MCF 10A (cell line): ENCODE data around the gene RAD51B. TPM values are rescaled to one million over a fixed set of nuclear protein-coding genes. Genes with fewer than 3 reads are reported as not detected.

Experiments
- BruUV-seq: library from RNA; stranded (reverse); fragments of 400-500 nt; replicated peaks from 2 replicates; lab custom pipeline; 2021; lab: Mats Ljungman, UMichigan
- CTCF ChIA-PET: fragments of 300-600 bp; sonication (Branson Sonifier 250); formaldehyde crosslinking; extraction: SDS; loops from one replicate; lab custom pipeline; 2021; ENCODE audit warnings: antibody characterized with exemption, inconsistent platforms; lab: Yijun Ruan, JAX
- POLR2A ChIA-PET: fragments of 300-600, 350-650 bp; sonication (Branson Sonifier 250); formaldehyde crosslinking; extraction: SDS; loops from one replicate; lab custom pipeline; 2020; ENCODE audit warnings: antibody characterized with exemption, inconsistent platforms; lab: Yijun Ruan, JAX
- DNase-seq: peaks from one replicate; pipeline ENCODE4 v3.0.0-alpha.2; 2018; ENCODE audit not compliant: unreplicated experiment
- H3K27ac Mint-ChIP-seq: one replicate; pipeline ENCODE4 v1.8.0; 2022; ENCODE audit warnings: mild to moderate bottlenecking, low read depth, mixed read lengths; ENCODE audit not compliant: unreplicated experiment
- H3K27me3 Mint-ChIP-seq: one replicate; pipeline ENCODE4 v1.8.0; 2022; ENCODE audit warnings: mixed read lengths; ENCODE audit not compliant: insufficient read depth, unreplicated experiment
- H3K36me3 Mint-ChIP-seq: one replicate; pipeline ENCODE4 v1.8.0; 2022; ENCODE audit warnings: mild to moderate bottlenecking, moderate library complexity, mixed read lengths; ENCODE audit not compliant: insufficient read depth, unreplicated experiment
- H3K4me1 Mint-ChIP-seq: one replicate; pipeline ENCODE4 v1.8.0; 2022; ENCODE audit warnings: mixed read lengths; ENCODE audit not compliant: insufficient read depth, unreplicated experiment
- H3K4me3 Mint-ChIP-seq: one replicate; pipeline ENCODE4 v1.8.0; 2022; ENCODE audit warnings: mild to moderate bottlenecking, moderate library complexity, mixed read lengths; ENCODE audit not compliant: unreplicated experiment
- H3K9me3 Mint-ChIP-seq: one replicate; pipeline ENCODE4 v1.8.0; 2022; ENCODE audit warnings: mixed read lengths; ENCODE audit not compliant: unreplicated experiment
- CTCF ChIP-seq: fragments of 200-600 bp; IDR thresholded peaks from one replicate; pipeline ENCODE4 v1.8.0; 2022; ENCODE audit warnings: antibody characterized with exemption, mild to moderate bottlenecking; ENCODE audit not compliant: unreplicated experiment
- intact Hi-C: fragments of 100-400 bp; cut with micrococcal nuclease; formaldehyde crosslinking; loops from 2 replicates; pipeline ENCODE4 v1.14.1; 2022
- total RNA-seq: library from RNA; stranded (reverse); gene quantifications from 2 replicates; pipeline ENCODE4 v1.2.3, GENCODE V29; 2022

Gene RAD51B
- total RNA-seq, 1 experiment from 2014 or later: 14.6 TPM

DNA sequence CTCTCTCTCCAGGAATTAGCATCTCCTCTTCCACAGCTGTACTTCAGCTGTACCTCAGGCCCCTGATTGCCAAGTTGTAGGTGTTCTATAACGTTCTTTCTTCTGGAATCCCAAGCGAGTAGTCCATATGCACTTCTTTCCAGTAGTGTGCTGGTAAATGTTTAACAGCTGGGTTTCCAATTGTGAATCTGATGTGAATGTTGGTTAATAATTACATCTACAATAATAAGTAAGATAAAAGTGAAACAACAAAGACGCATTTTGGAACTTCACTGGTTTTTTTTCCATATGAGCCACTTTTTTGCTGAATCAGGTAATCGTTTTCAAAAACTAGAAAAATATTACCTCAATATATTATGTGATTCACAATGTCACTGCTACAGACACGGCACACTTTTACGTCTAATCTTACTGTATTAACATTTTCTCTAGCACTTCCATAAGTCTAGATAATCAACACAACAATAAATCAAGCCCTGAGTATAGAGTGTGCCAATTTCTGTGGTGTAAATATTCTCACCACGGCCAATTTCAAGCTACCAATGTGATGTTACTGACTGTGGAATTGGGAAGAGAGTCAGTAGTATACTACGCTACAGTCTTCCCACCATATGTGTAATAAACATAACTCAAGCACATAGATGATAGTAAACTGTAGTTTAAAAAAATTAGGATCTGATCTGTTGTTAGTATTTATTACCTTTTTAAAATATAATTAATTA lies 860.3 kb downstream of the RAD51B start:
- Mint-ChIP-seq H3K4me3 (no peak overlapping the region), H3K27ac (no peak overlapping the region), H3K27me3 (no peaks in the 10 kb centered on the region), H3K4me1 (peaks cover 65% of the 10 kb centered on the region), H3K9me3 (no peaks in the 10 kb centered on the region), H3K36me3 (no peaks in the 10 kb centered on the region)
- POLR2A ChIA-PET: interaction anchor here (0.6 to 1.5 kb wide), 8 partner anchors 13 to 131 kb away, joined by 3 to 7 read pairs (median 4); partner anchors contain the start of gene ZFP36L1
- no peak for DNase-seq
- BruUV-seq: no TSS peak
- TF ChIP-seq CTCF: no peak
- intact Hi-C loops: loop anchor here (10.0 kb wide), 1 partner anchor 275 kb away; no protein-coding TSS in a partner anchor
- CTCF ChIA-PET: interaction anchor here (0.5 to 0.8 kb wide), 2 partner anchors 110 to 137 kb away, joined by 3 read pairs; no protein-coding TSS in a partner anchor

DNA sequence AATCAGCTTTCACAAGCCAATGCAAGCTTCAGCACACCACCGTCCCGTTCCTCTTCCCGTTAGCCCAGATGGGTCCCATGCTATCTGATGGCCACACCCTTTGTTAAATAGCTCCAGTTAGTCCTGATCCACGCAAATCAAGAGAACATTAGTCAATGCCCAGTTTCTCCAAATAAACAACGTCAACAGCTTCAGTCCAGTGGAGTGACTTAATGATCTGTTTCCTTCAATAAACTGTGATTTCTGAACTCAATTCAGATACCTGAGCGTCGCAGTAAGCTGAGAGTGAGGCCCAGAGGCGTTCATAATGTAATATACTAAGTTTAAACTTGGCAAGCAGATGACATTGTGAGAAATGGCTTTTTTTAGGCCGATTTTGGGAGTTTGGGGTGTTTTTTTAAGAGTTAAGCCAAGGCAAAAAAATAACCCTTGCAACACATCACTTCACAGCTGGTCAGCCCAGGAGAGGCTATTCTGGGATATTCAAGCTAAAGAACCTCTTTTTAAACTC lies 861.0 kb downstream of the RAD51B start:
- ChIA-PET CTCF (interaction anchor here (0.5 to 0.6 kb wide), 2 partner anchors 136 to 736 kb away, joined by 3 read pairs; no protein-coding TSS in a partner anchor), POLR2A (interaction anchor here (0.7 to 1.5 kb wide), 6 partner anchors 13 to 133 kb away, joined by 3 to 7 read pairs (median 5); partner anchors contain the start of gene ZFP36L1)
- no peak for TF ChIP-seq CTCF
- BruUV-seq: no TSS peak
- Mint-ChIP-seq H3K27ac (no peak overlapping the region), H3K4me3 (no peak overlapping the region), H3K36me3 (no peaks in the 10 kb centered on the region), H3K9me3 (no peaks in the 10 kb centered on the region), H3K4me1 (peaks cover 65% of the 10 kb centered on the region), H3K27me3 (no peaks in the 10 kb centered on the region)
- DNase-seq: no peak
- intact Hi-C loops: loop anchor here (10.0 kb wide), 1 partner anchor 276 kb away; no protein-coding TSS in a partner anchor

DNA sequence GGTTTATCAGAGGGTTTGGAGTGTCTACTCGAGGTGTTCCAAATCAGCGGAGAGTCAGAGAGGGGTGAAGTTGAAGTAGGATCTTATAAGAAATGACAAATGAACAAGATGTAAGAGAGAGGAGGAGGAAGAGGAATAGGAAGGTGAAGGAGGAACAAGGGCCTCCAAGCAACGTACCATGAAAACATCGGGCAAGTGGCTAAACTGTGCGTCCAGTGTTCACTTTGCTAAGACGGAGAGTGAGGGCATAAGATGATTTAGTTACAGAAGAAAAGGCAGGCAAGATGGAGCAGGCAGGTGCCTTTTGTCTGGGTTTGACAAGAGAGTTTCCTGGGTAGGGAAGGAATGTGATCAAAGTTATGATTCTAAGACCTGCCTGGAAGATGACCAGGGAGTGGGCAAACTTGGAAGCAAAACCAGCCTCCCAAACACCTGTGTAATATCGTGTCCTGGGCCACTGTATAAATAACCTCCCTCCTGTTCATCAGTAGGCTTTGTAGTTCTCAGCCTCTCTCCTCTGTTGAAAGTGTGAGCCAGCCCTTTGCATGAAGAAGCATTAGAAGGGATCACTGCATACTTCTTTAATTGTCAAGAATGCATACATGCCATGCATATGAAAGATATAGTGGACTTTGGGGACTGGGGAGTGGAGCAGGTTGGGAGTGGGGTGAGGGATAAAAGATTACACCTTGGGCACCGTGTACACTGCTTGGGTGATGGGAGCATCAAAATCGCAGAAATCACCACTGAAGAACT lies 861.9 kb downstream of the RAD51B start:
- no peak for TF ChIP-seq CTCF
- intact Hi-C loops: loop anchor here (2.0 to 10.0 kb wide), 3 partner anchors 135 to 431 kb away; no protein-coding TSS in a partner anchor
- Mint-ChIP-seq H3K36me3 (no peaks in the 10 kb centered on the region), H3K4me1 (peaks cover 65% of the 10 kb centered on the region), H3K27ac (peak overlapping the region; percentile 73), H3K4me3 (peak overlapping the region; percentile 30), H3K27me3 (no peaks in the 10 kb centered on the region), H3K9me3 (no peaks in the 10 kb centered on the region)
- no peak for DNase-seq
- ChIA-PET CTCF (interaction anchor here (0.6 kb wide), 2 partner anchors 273 to 737 kb away, joined by 3 read pairs; no protein-coding TSS in a partner anchor), POLR2A (interaction anchor here (0.7 to 8.5 kb wide), 7 partner anchors 14 to 432 kb away, joined by 3 to 229 read pairs (median 5); partner anchors contain the start of gene ZFP36L1)
- no TSS peak for BruUV-seq
